GM12878 (cell line): ENCODE measurements around the gene RSPO3. TPM values are rescaled to one million over a fixed set of nuclear protein-coding genes. Genes with fewer than 3 reads are reported as not detected.

ENCODE experiments used
- ATAC-seq: fragments of 200-7000 bp; cut with Tn5 transposase; 3 replicates; pipeline ENCODE4 v1.9.1; 2020; ENCODE audit warnings: mild to moderate bottlenecking, moderate library complexity
- BruUV-seq: library from RNA; stranded (reverse); fragments of 400-500 nt; replicated peaks from 2 replicates; lab custom pipeline; 2021; lab: Mats Ljungman, UMichigan
- CTCF ChIA-PET: fragments of 300-600 bp; sonication (Branson Sonifier 250); formaldehyde crosslinking; extraction: SDS; loops from one replicate; lab custom pipeline; 2021; ENCODE audit warnings: inconsistent platforms; lab: Yijun Ruan, JAX
- POLR2A ChIA-PET: fragments of 350-600 bp; formaldehyde crosslinking; extraction: SDS; loops from one replicate; lab custom pipeline; 2021; ENCODE audit warnings: inconsistent platforms; lab: Charles Lee
- RAD21 ChIA-PET: fragments of 300-600 bp; sonication (Branson Sonifier 250); formaldehyde crosslinking; loops from one replicate; lab custom pipeline; 2023; ENCODE audit warnings: antibody characterized with exemption; ENCODE audit not compliant: unreplicated experiment; lab: Charles Lee
- SMC1A ChIA-PET: fragments of 300-600 bp; sonication (Branson Sonifier 250); formaldehyde crosslinking; loops from one replicate; lab custom pipeline; 2023; ENCODE audit not compliant: unreplicated experiment, uncharacterized antibody; lab: Charles Lee
- DNase-seq: peaks from one replicate; pipeline ENCODE4 v3.0.0-alpha.2; 2011; ENCODE audit warnings: low read depth, low spot score
- FAIRE-seq: peaks from 3 replicates; lab custom pipeline; 2011; peaks lifted over from hg19 to GRCh38; lab: Jason Lieb, UNC
- H2AFZ ChIP-seq: 2 replicates; pipeline ENCODE4 v1.6.0; 2011; ENCODE audit warnings: low read depth, low read length, control low read depth; ENCODE audit not compliant: control insufficient read depth
- H3K27ac ChIP-seq: 2 replicates; pipeline ENCODE4 v1.5.1; 2011; ENCODE audit warnings: control low read depth; ENCODE audit not compliant: control insufficient read depth, insufficient read depth
- H3K27me3 ChIP-seq, 2 experiments: replicated peaks in 1 of 2; 2 replicates each; pipeline versions ENCODE4 v1.6.0 to v1.6.1; 2011; ENCODE audit warnings: low read length in 1 of 2; ENCODE audit not compliant: control insufficient read depth in 2 of 2, insufficient read depth in 2 of 2
- H3K36me3 ChIP-seq, 2 experiments: 2 replicates each; pipeline ENCODE4 v1.5.1; 2011; ENCODE audit warnings: low read length in 1 of 2; ENCODE audit not compliant: control insufficient read depth in 2 of 2, insufficient read depth in 2 of 2
- H3K4me1 ChIP-seq: 2 replicates; pipeline ENCODE4 v1.6.1; 2011; ENCODE audit warnings: mild to moderate bottlenecking, low read length, moderate library complexity, mixed read lengths; ENCODE audit not compliant: control insufficient read depth, insufficient read depth
- H3K4me2 ChIP-seq: 2 replicates; pipeline ENCODE4 v1.6.0; 2011; ENCODE audit warnings: control low read depth; ENCODE audit not compliant: control insufficient read depth, insufficient read depth
- H3K4me3 ChIP-seq: fragments of 200-600 bp; sonication (generic); 2 replicates; pipeline ENCODE4 v1.5.1; 2016
- H3K79me2 ChIP-seq: 2 replicates; pipeline ENCODE4 v1.6.0; 2011; ENCODE audit warnings: low read length; ENCODE audit not compliant: control insufficient read depth, insufficient read depth
- H3K9ac ChIP-seq: 2 replicates; pipeline ENCODE4 v1.8.0; 2011; ENCODE audit warnings: low read length, control low read depth, mixed read lengths; ENCODE audit not compliant: control insufficient read depth, insufficient read depth
- H3K9me3 ChIP-seq: replicated peaks from 3 replicates; pipeline ENCODE4 v1.5.1; 2011; ENCODE audit warnings: mild to moderate bottlenecking, low read length; ENCODE audit not compliant: control insufficient read depth, insufficient read depth
- H4K20me1 ChIP-seq: 2 replicates; pipeline ENCODE4 v1.6.0; 2011; ENCODE audit not compliant: control insufficient read depth, insufficient read depth
- BCLAF1 ChIP-seq: fragments of 450-650 bp; IDR thresholded peaks from 2 replicates; pipeline ENCODE4 v1.6.1; 2017; ENCODE audit warnings: antibody characterized with exemption, mild to moderate bottlenecking, moderate library complexity
- CBX5 ChIP-seq: sonication (generic); IDR thresholded peaks from 2 replicates; pipeline ENCODE4 v1.6.1; 2016; ENCODE audit warnings: low read depth, moderate library complexity, mild to moderate bottlenecking, inconsistent platforms
- CHD1 ChIP-seq: IDR thresholded peaks from 2 replicates; pipeline ENCODE4 v1.6.1; 2012; ENCODE audit warnings: low read depth, low read length, improper control_type of control experiment
- MEF2A ChIP-seq: IDR thresholded peaks from 2 replicates; pipeline ENCODE4 v1.6.1; 2011; ENCODE audit warnings: low read depth, mild to moderate bottlenecking, low read length, moderate library complexity; ENCODE audit not compliant: insufficient read depth
- ZNF217 ChIP-seq: fragments of 450-650 bp; IDR thresholded peaks from 2 replicates; pipeline ENCODE4 v1.6.1; 2017; ENCODE audit warnings: antibody characterized with exemption, mild to moderate bottlenecking
- WGBS: methylation state at CpG from one replicate; pipeline ENCODE4 v1.1.6; 2016; ENCODE audit warnings: low lambda C conversion rate; ENCODE audit not compliant: insufficient replicate concordance, insufficient coverage; ENCODE audit errors: missing lambda C conversion rate; 5-methylcytosine and 5-hydroxymethylcytosine counted together
- in situ Hi-C: fragments of 300-500 bp; cut with MboI; formaldehyde crosslinking; loops from 9 replicates; pipeline ENCODE4 v1.14.3; 2018; ENCODE audit warnings: mixed read lengths
- intact Hi-C: fragments of 100-400 bp; cut with micrococcal nuclease; formaldehyde crosslinking; loops from one replicate; pipeline ENCODE4 v1.14.2; 2022; ENCODE audit not compliant: unreplicated experiment
- polyA plus RNA-seq, 11 experiments: library from polyadenylated mRNA; depleted of rRNA in 4 of 11; unstranded in 6 of 11; stranded (reverse) in 5 of 11; fragments of >200 nt; fragmentation: Nextera tagmentation in 4 of 11; fragmentation: Illumina TruSeq in 1 of 11; extraction: Ambion mirVana in 4 of 11; extraction: Trizol in 1 of 11; gene quantifications; 1 replicate in 1 of 11; 2 replicates in 10 of 11; pipeline versions ENCODE4 v1.2.1 to v1.2.3, GENCODE V29; 2011 to 2016; ENCODE audit warnings: inconsistent platforms in 2 of 11, missing spikeins in 2 of 11, low read depth in 1 of 11
- total RNA-seq, 4 experiments: library from RNA; depleted of rRNA in 3 of 4; stranded (reverse); fragments of >200 nt in 3 of 4; fragmentation: Illumina TruSeq in 1 of 4; extraction: Trizol in 1 of 4; gene quantifications; 2 replicates each; pipeline versions ENCODE4 v1.2.1 to v1.2.3, GENCODE V29; 2013 to 2021

The RSPO3 gene
- total and polyA plus RNA-seq, 10 of the 15 experiments (the other 5 are each of a cell fraction or from before 2014, with no cell fraction given), result 0.16 TPM; not detected in 9

DNA sequence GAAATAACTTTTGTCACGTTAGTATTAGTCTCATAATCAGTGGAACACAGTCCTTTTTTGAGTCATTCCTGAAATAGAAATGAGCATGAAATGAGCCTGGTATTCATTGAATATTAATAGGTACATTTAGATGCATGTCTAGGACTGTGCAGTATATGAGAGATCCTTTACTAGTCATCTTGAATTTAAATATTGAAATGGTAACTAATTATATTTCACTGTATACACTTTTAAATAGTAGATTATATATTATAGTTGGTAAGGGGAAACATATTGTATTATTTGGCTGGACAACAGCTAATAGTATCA lies 59.4 kb downstream of the RSPO3 start:
- no peaks in the 10 kb centered on the region for H4K20me1 ChIP-seq
- DNase-seq (no peak), ATAC-seq (no peak), FAIRE-seq (no peak)
- BruUV-seq, result no TSS peak
- ChIA-PET SMC1A (interaction anchor here (0.7 to 1.3 kb wide), 2 partner anchors 8 to 9 kb away, joined by 3 to 5 read pairs; no protein-coding TSS in a partner anchor), POLR2A (no interaction called here), RAD21 (no interaction called here), CTCF (no interaction called here)
- H3K9ac ChIP-seq, result no peak overlapping the region
- intact Hi-C loops, result no loop called here
- H3K79me2 ChIP-seq, result no peaks in the 10 kb centered on the region
- H2AFZ ChIP-seq, result no peak overlapping the region
- no peak overlapping the region for H3K4me2 ChIP-seq
- no peaks in the 10 kb centered on the region for H3K27me3 ChIP-seq
- TF ChIP-seq CHD1 (no peak), ZNF217 (no peak)
- 0% methylated on average over 1 of the region's 1 CpG for WGBS
- no peaks in the 10 kb centered on the region for H3K9me3 ChIP-seq
- no peaks in the 10 kb centered on the region for H3K4me1 ChIP-seq
- in situ Hi-C loops, result no loop called here
- H3K36me3 ChIP-seq, result no peaks in the 10 kb centered on the region
- H3K27ac ChIP-seq, result no peak overlapping the region
- no peak overlapping the region for H3K4me3 ChIP-seq

- H3K79me2 ChIP-seq, result no peaks in the 10 kb centered on the region
- WGBS, result 29% methylated on average over 1 of the region's 1 CpG
- no peaks in the 10 kb centered on the region for H3K4me1 ChIP-seq
- no peak overlapping the region for H2AFZ ChIP-seq
- in situ Hi-C loops, result no loop called here
- SMC1A ChIA-PET, result interaction anchor here (1.3 kb wide), 1 partner anchor 8 kb away, joined by 5 read pairs; no protein-coding TSS in a partner anchor
- BruUV-seq, result no TSS peak
- CTCF ChIA-PET, result no interaction called here
- H3K4me2 ChIP-seq, result no peak overlapping the region
- POLR2A ChIA-PET, result no interaction called here
- H3K27me3 ChIP-seq, result no peaks in the 10 kb centered on the region
- RAD21 ChIA-PET, result no interaction called here
- H3K36me3 ChIP-seq, result no peaks in the 10 kb centered on the region
- no peak overlapping the region for H3K9ac ChIP-seq
- no peak overlapping the region for H3K4me3 ChIP-seq
- TF ChIP-seq MEF2A, result no peak
- no peak for TF ChIP-seq BCLAF1
- no peak for TF ChIP-seq CBX5
- TF ChIP-seq, all 136 proteins: peak for 0
- ATAC-seq (no peak), FAIRE-seq (no peak), DNase-seq (no peak)
- Histone ChIP-seq H3K27ac (no peak overlapping the region), H4K20me1 (no peaks in the 10 kb centered on the region), H3K9me3 (no peaks in the 10 kb centered on the region)
- intact Hi-C loops, result no loop called here
Measured at GRCh38 chr6:127178746-127179145, 60.3 kb downstream of the RSPO3 start.
